Effector memory CD4-positive, alpha-beta T cell (primary cell): ENCODE measurements around the gene ZNF219.

Experiments used
- DNase-seq, 3 donors: peaks; one replicate each; pipeline ENCODE4 v3.0.0-alpha.2; 2020
- H3K27ac ChIP-seq: 2 replicates; pipeline ENCODE4 v1.7.0; 2013; ENCODE audit warnings: mild to moderate bottlenecking, low read length, moderate library complexity; ENCODE audit not compliant: insufficient read depth, poor library complexity, severe bottlenecking
- H3K27me3 ChIP-seq: replicated peaks from 2 replicates; pipeline ENCODE4 v1.7.0; 2013; ENCODE audit warnings: mild to moderate bottlenecking, low read length; ENCODE audit not compliant: insufficient read depth, control insufficient read depth, poor library complexity, severe bottlenecking
- H3K36me3 ChIP-seq: 2 replicates; pipeline ENCODE4 v1.7.0; 2013; ENCODE audit warnings: mild to moderate bottlenecking, low read length, moderate library complexity; ENCODE audit not compliant: control insufficient read depth, insufficient read depth
- H3K4me1 ChIP-seq: 2 replicates; pipeline ENCODE4 v1.7.0; 2013; ENCODE audit warnings: low read length, mild to moderate bottlenecking; ENCODE audit not compliant: control insufficient read depth, insufficient read depth, poor library complexity, severe bottlenecking
- H3K4me3 ChIP-seq: 2 replicates; pipeline ENCODE4 v1.7.0; 2013; ENCODE audit warnings: low read length, low read depth, mild to moderate bottlenecking; ENCODE audit not compliant: insufficient read depth, poor library complexity, severe bottlenecking
- H3K9me3 ChIP-seq: 2 replicates; pipeline ENCODE4 v1.7.0; 2013; ENCODE audit warnings: mild to moderate bottlenecking, low read length, moderate library complexity; ENCODE audit not compliant: control insufficient read depth

ZNF219 gene

GRCh38 chr14:21103411-21103709 lies 4.9 kb upstream of the ZNF219 start:
- Histone ChIP-seq H3K4me3 (peak overlapping the region; percentile 87), H3K9me3 (no peaks in the 10 kb centered on the region), H3K27ac (peak overlapping the region; percentile 97), H3K36me3 (no peaks in the 10 kb centered on the region), H3K4me1 (peaks cover 24% of the 10 kb centered on the region), H3K27me3 (no peaks in the 10 kb centered on the region)
- no peak for DNase-seq

GRCh38 chr14:21102521-21103410 lies 4.3 kb upstream of the ZNF219 start:
- Histone ChIP-seq H3K9me3 (no peaks in the 10 kb centered on the region), H3K4me3 (peak overlapping the region; percentile 87), H3K27ac (peak overlapping the region; percentile 97), H3K36me3 (no peaks in the 10 kb centered on the region), H3K4me1 (peaks cover 24% of the 10 kb centered on the region), H3K27me3 (no peaks in the 10 kb centered on the region)
- no peak for DNase-seq

- H3K27ac ChIP-seq, result no peak overlapping the region
- no peaks in the 10 kb centered on the region for H3K27me3 ChIP-seq
- H3K4me1 ChIP-seq, result peaks cover 31% of the 10 kb centered on the region
- no peak for DNase-seq
- H3K36me3 ChIP-seq, result no peaks in the 10 kb centered on the region
- no peak overlapping the region for H3K4me3 ChIP-seq
- H3K9me3 ChIP-seq, result no peaks in the 10 kb centered on the region
Observed at GRCh38 chr14:21101802-21102413, 3.5 kb upstream of the ZNF219 start.

- H3K27ac ChIP-seq, result no peak within 1 kb of the TSS
Observed at GRCh38 chr14:21100931-21101330, 2.5 kb upstream of the ZNF219 start, which contains the start of gene TMEM253. TSS of gene TMEM253 (plus strand) at chr14:21101066. CDS start at chr14:21101344, 278 bp downstream.

GRCh38 chr14:21099596-21099985 lies 1.1 kb upstream of the ZNF219 start:
- Histone ChIP-seq H3K4me1 (peaks cover 22% of the 10 kb centered on the region), H3K4me3 (no peak overlapping the region), H3K27ac (no peak overlapping the region), H3K9me3 (no peaks in the 10 kb centered on the region), H3K27me3 (no peaks in the 10 kb centered on the region), H3K36me3 (no peaks in the 10 kb centered on the region)
- no peak for DNase-seq

More at GRCh38 chr14:21100931-21101330, 2.5 kb upstream of the ZNF219 start, which contains the start of gene TMEM253:
- DNase-seq, result no peak
- Histone ChIP-seq H3K4me3 (no peak within 1 kb of the TSS), H3K27me3 (no peaks in the 10 kb centered on the region), H3K4me1 (peaks cover 27% of the 10 kb centered on the region), H3K9me3 (no peaks in the 10 kb centered on the region), H3K36me3 (no peaks in the 10 kb centered on the region)

GRCh38 chr14:21098892-21099595 lies 589 bp upstream of the ZNF219 start:
- peaks cover 21% of the 10 kb centered on the region for H3K4me1 ChIP-seq
- no peaks in the 10 kb centered on the region for H3K9me3 ChIP-seq
- DNase-seq, result no peak
- no peaks in the 10 kb centered on the region for H3K36me3 ChIP-seq
- no peaks in the 10 kb centered on the region for H3K27me3 ChIP-seq
- H3K4me3 ChIP-seq, result peak overlapping the region; percentile 43
- peak overlapping the region; percentile 74 for H3K27ac ChIP-seq

GRCh38 chr14:21097636-21098075 lies 799 bp downstream of the ZNF219 start:
- Histone ChIP-seq H3K27ac (peak overlapping the region; percentile 70), H3K27me3 (no peaks in the 10 kb centered on the region), H3K36me3 (no peaks in the 10 kb centered on the region), H3K4me1 (peaks cover 15% of the 10 kb centered on the region), H3K9me3 (no peaks in the 10 kb centered on the region), H3K4me3 (peak overlapping the region; percentile 20)
- DNase-seq, result no peak

- H3K4me3 ChIP-seq, result peak overlapping the region; percentile 20
- no peaks in the 10 kb centered on the region for H3K9me3 ChIP-seq
- H3K4me1 ChIP-seq, result peaks cover 15% of the 10 kb centered on the region
- H3K36me3 ChIP-seq, result no peaks in the 10 kb centered on the region
- no peaks in the 10 kb centered on the region for H3K27me3 ChIP-seq
- DNase-seq, result no peak
- peak overlapping the region; percentile 70 for H3K27ac ChIP-seq
Observed at GRCh38 chr14:21096978-21097635, 1.3 kb downstream of the ZNF219 start.

- Histone ChIP-seq H3K27ac (no peak overlapping the region), H3K4me1 (peaks cover 15% of the 10 kb centered on the region), H3K36me3 (no peaks in the 10 kb centered on the region), H3K4me3 (no peak overlapping the region), H3K9me3 (no peaks in the 10 kb centered on the region), H3K27me3 (no peaks in the 10 kb centered on the region)
- no peak for DNase-seq
Observed at GRCh38 chr14:21096438-21096837, 2.0 kb downstream of the ZNF219 start.
